C4-2B (cell line): ENCODE results near the gene PKN2.

Experiments
- H3K27ac ChIP-seq: fragments of 450-650 bp; 2 replicates; pipeline ENCODE4 v1.5.1; 2017
- ZFX ChIP-seq: fragments of 450-650 bp; IDR thresholded peaks from 2 replicates; pipeline ENCODE4 v1.6.1; 2017
- TF ChIP-seq, protein P1 (sequence below): fragments of 450-650 bp; conservative IDR thresholded peaks from 2 replicates; pipeline ENCODE4 v1.5.1; 2017; ENCODE audit warnings: mild to moderate bottlenecking

Gene PKN2

DNA sequence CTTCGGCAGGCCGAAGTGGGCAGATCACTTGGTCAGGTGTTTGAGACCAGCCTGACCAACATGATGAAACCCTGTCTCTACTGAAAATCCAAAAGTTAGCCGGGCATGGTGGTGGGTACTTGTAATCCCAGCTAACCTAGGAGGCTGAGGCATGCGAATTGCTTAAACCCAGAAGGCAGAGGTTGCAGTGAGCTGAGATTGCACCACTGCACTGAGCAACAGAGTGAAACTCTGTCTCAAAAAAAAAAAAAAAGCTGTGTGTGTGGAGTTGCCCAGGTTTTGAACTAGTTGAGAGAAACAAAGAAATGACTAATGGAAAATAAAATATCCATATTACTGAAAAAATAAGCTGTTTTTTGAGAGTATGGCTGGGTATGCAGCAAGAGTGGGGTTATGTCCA, 107.1 kb downstream of the PKN2 start:
- TF ChIP-seq, protein P1, sequence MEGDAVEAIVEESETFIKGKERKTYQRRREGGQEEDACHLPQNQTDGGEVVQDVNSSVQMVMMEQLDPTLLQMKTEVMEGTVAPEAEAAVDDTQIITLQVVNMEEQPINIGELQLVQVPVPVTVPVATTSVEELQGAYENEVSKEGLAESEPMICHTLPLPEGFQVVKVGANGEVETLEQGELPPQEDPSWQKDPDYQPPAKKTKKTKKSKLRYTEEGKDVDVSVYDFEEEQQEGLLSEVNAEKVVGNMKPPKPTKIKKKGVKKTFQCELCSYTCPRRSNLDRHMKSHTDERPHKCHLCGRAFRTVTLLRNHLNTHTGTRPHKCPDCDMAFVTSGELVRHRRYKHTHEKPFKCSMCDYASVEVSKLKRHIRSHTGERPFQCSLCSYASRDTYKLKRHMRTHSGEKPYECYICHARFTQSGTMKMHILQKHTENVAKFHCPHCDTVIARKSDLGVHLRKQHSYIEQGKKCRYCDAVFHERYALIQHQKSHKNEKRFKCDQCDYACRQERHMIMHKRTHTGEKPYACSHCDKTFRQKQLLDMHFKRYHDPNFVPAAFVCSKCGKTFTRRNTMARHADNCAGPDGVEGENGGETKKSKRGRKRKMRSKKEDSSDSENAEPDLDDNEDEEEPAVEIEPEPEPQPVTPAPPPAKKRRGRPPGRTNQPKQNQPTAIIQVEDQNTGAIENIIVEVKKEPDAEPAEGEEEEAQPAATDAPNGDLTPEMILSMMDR = no peak
- TF ChIP-seq ZFX = no peak
- no peak overlapping the region for H3K27ac ChIP-seq

DNA sequence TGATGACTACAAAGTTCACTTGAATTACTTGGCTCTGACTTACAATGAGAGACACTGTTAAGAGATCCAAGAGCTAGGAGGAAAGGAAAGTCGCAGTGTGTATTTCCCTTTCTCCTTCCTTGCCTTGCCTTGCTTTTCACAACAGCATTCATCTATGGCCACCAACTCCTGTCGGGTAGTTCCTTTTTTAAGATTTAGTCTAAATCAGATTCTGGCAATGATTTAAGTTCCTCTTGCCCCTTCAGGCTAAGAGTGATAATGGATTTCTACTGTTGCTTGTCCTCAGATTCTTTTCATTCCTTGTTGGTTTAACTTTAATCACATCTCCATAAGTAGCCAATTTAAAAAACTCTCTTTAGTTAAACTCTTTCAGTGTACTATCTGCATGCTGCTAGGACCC, 115.4 kb downstream of the PKN2 start:
- no peak overlapping the region for H3K27ac ChIP-seq

DNA sequence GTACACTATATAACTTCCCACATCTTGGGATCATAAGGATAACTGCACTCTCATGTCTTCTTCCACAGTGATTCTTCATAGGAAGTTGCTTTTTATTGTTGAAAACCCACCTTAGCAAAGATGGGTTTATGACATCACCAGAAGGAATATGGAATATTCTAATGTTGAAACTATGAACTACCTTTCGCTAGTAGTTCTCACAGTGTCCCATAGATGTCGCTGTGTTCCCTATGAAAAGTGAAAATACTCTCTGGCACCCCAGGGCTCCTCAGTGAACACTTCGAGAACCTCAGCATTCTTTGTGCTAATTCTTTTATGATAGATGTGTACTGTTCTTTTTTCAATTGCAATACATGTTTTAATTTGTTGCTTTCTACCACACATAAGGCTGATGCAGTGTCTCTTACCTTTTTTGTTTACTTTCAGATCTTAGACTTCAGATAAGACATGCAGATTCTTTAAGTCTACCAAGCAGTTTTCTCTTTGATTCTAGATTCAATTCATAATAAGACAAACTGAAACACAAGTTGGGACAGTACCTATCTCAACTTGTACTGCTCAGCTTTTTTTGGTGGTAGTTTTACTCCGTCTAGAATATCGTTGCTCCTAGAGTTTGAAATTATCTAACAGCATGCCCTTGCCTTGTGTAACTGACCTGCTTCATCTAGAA, 116.4 kb downstream of the PKN2 start:
- TF ChIP-seq ZFX = no peak
- TF ChIP-seq, protein P1 = peak; percentile 95
- no peak overlapping the region for H3K27ac ChIP-seq

More for the DNA sequence above, 115.4 kb downstream of the PKN2 start:
- TF ChIP-seq, protein P1 = no peak
- TF ChIP-seq ZFX = no peak

DNA sequence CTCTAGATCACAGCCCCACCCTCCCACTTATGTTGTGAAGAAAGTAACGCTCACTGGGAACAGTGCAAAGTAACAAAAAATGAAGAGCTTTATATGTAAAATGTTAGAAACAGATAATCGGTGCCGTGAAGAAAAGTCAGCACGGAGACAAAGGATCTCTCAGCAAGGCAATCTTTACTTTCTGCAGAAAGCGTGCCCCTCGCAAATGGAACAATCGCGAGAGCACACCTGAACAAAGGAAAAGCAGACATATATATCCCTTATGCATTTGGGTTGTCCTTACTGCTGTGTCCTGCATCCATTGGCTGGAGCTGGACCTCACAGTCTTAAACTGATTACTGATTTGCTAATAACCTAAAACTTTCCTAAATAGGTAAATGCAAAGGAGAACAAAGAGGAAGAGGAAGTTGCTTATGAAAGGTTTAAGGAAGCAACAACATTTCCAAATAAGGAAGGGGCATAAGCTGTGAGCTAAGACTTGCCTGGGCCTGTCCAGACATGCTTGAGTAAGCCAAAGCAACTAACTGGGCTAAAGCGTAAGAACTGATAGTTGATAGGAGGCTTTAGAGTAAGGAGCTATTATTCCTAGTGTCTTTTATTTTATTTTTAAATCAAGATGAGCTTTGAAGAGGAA, 117.6 kb downstream of the PKN2 start:
- H3K27ac ChIP-seq = no peak overlapping the region
- no peak for TF ChIP-seq ZFX
- TF ChIP-seq, protein P1 = no peak

DNA sequence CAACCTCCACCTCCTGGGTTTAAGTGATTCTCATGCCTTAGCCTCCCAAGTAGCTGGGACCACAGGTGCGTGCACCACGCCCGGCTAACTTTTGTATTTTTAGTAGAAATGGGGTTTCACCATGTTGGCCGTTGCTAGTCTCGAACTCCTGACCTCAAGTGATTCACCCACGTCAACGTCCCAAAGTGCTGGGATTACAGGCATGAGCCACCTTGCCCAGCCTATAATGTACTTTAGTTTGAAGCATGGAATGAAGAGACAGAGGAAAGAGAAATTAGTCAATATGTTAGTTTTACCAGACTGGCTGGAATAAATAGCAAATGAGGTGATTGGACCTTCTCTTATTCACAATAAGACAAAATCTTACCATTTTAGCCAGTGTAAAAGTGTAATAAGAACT, 118.3 kb downstream of the PKN2 start:
- H3K27ac ChIP-seq = no peak overlapping the region
- TF ChIP-seq ZFX = no peak
- TF ChIP-seq, protein P1 = no peak

DNA sequence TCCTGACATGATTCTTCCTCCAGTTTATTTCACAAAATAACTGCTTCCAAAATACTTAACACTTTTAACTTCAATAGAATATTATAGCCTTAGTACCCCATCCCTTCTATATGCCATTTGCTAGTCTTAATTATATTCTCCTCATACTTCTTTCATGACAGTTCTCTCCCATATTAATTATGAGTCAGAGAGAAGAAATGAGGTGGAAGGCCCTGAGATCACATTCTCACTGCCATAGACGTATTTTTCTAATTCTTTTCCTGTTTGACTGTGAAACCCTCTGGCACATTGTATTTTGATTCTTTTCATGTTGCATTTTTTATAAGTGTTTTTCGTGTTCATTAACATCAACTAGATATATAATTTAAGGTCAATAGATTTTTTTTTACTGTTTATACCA, 118.9 kb downstream of the PKN2 start:
- no peak for TF ChIP-seq ZFX
- TF ChIP-seq, protein P1 = no peak
- H3K27ac ChIP-seq = no peak overlapping the region

DNA sequence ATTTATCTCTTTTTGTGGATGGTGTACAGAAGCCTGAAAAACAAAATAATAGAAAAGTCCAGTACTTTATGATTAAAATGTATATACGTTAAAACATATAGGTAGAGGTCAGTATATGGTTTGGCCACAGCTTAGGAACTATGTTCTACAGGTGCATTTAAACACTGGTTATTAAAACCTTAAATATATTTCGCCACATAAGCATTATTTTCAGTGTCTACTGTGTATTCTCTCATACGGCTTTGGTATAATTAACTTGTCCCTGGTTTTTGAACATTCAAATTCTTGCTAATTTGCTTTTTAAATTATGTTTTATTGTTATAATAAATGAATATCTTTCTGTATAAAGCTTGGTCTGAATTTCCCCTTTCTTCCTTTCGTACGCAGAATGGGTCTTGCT, 119.4 kb downstream of the PKN2 start:
- TF ChIP-seq, protein P1 = no peak
- no peak for TF ChIP-seq ZFX
- H3K27ac ChIP-seq = no peak overlapping the region
